K562 (cell line): ENCODE measurements around the gene TCFL5. TPM values are rescaled to one million over a fixed set of nuclear protein-coding genes. Genes with fewer than 3 reads are reported as not detected.

Source experiments
- ATAC-seq: fragments of 200-7000 bp; cut with Tn5 transposase; 3 replicates; pipeline ENCODE4 v1.9.1; 2020; ENCODE audit warnings: moderate library complexity
- BruUV-seq: library from RNA; stranded (reverse); fragments of 400-500 nt; replicated peaks from 2 replicates; lab custom pipeline; 2021; lab: Mats Ljungman, UMichigan
- CTCF ChIA-PET: fragments of 300-600 bp; formaldehyde crosslinking; extraction: SDS; loops from one replicate; lab custom pipeline; 2021; ENCODE audit warnings: low intra/inter-chr PET ratio; lab: Yijun Ruan, JAX
- POLR2A ChIA-PET: fragments of 300-600, 350-650 bp; sonication (Branson Sonifier 250); formaldehyde crosslinking; extraction: SDS; loops from one replicate; lab custom pipeline; 2021; ENCODE audit warnings: antibody characterized with exemption, inconsistent platforms; lab: Yijun Ruan, JAX
- DNase-seq, 4 experiments: peaks; one replicate each; pipeline versions ENCODE4 v3.0.0 to v3.0.0-alpha.2; 2011 to 2018; ENCODE audit warnings: low spot score in 3 of 4, mixed read lengths in 3 of 4; ENCODE audit errors: extremely low read depth in 1 of 4
- FAIRE-seq: peaks from 2 replicates; lab custom pipeline; 2011; peaks lifted over from hg19 to GRCh38; lab: Jason Lieb, UNC
- H2AFZ ChIP-seq: 2 replicates; pipeline ENCODE4 v1.6.0; 2011; ENCODE audit warnings: low read depth, low read length, control low read depth, inconsistent platforms
- H3K27ac ChIP-seq: fragments of 200-600 bp; 3 replicates; pipeline ENCODE4 v1.8.0; 2011; ENCODE audit warnings: low read depth, mild to moderate bottlenecking, control low read depth, inconsistent platforms, low read length, moderate library complexity, mixed read lengths; ENCODE audit errors: extremely low read depth
- H3K27me3 ChIP-seq, 2 experiments: fragments of 300-600 bp in 1 of 2; 2 replicates in 1 of 2; 3 replicates in 1 of 2; pipeline versions ENCODE4 v1.6.0 to v1.8.0; 2011; ENCODE audit warnings: inconsistent platforms in 2 of 2, low read length in 2 of 2, mild to moderate bottlenecking in 1 of 2, mixed read lengths in 1 of 2, moderate library complexity in 1 of 2; ENCODE audit not compliant: control insufficient read depth in 2 of 2, insufficient read depth in 2 of 2
- H3K36me3 ChIP-seq: fragments of 300-600 bp; 3 replicates; pipeline ENCODE4 v1.8.0; 2011; ENCODE audit warnings: mild to moderate bottlenecking, low read length, inconsistent platforms; ENCODE audit not compliant: control insufficient read depth, insufficient read depth
- H3K4me1 ChIP-seq, 2 experiments: fragments of 200-600 bp in 1 of 2; replicated peaks in 1 of 2; 2 replicates in 1 of 2; 3 replicates in 1 of 2; pipeline versions ENCODE4 v1.5.1 to v1.8.0; 2011; ENCODE audit warnings: inconsistent platforms in 2 of 2, low read length in 2 of 2, mild to moderate bottlenecking in 1 of 2, mixed read lengths in 1 of 2, moderate library complexity in 1 of 2; ENCODE audit not compliant: control insufficient read depth in 2 of 2, insufficient read depth in 2 of 2
- H3K4me2 ChIP-seq: 2 replicates; pipeline ENCODE4 v1.6.1; 2011; ENCODE audit warnings: low read length, control low read depth, inconsistent platforms, mixed read lengths; ENCODE audit not compliant: insufficient read depth
- H3K4me3 ChIP-seq: fragments of 200-600 bp; sonication (generic), shearing (Covaris generic); 2 replicates; pipeline ENCODE4 v1.5.1; 2016; ENCODE audit warnings: control low read depth, inconsistent platforms
- H3K79me2 ChIP-seq: fragments of 200-600 bp; 3 replicates; pipeline ENCODE4 v1.8.0; 2011; ENCODE audit warnings: low read length, inconsistent platforms; ENCODE audit not compliant: control insufficient read depth, insufficient read depth
- H3K9ac ChIP-seq, 2 experiments: 2 replicates each; pipeline versions ENCODE4 v1.6.0 to v1.6.1; 2011; ENCODE audit warnings: low read depth in 2 of 2, low read length in 2 of 2, control low read depth in 1 of 2, inconsistent platforms in 1 of 2, mild to moderate bottlenecking in 1 of 2, mixed read lengths in 1 of 2; ENCODE audit not compliant: insufficient read depth in 1 of 2
- H3K9me1 ChIP-seq: one replicate; pipeline ENCODE4 v1.6.0; 2011; ENCODE audit warnings: inconsistent platforms, mild to moderate bottlenecking, low read length, moderate library complexity; ENCODE audit not compliant: control insufficient read depth, insufficient read depth
- H3K9me3 ChIP-seq: replicated peaks from 2 replicates; pipeline ENCODE4 v1.5.1; 2011; ENCODE audit warnings: low read depth, low read length, inconsistent platforms; ENCODE audit not compliant: control insufficient read depth, insufficient read depth
- H4K20me1 ChIP-seq: replicated peaks from 2 replicates; pipeline ENCODE4 v1.6.1; 2011; ENCODE audit warnings: low read length, inconsistent platforms, mixed read lengths; ENCODE audit not compliant: control insufficient read depth, insufficient read depth
- EGR1 ChIP-seq: fragments of 450-650 bp; conservative IDR thresholded peaks from 2 replicates; pipeline ENCODE4 v1.6.1; 2017; ENCODE audit warnings: mild to moderate bottlenecking
- POLR2AphosphoS5 ChIP-seq: IDR thresholded peaks from 2 replicates; pipeline ENCODE4 v1.6.1; 2011; ENCODE audit warnings: mild to moderate bottlenecking, low read depth, low read length, moderate library complexity; ENCODE audit not compliant: control insufficient read depth, insufficient read depth
- SRSF7 ChIP-seq: fragments of 200-400 bp; formaldehyde crosslinking; optimal IDR thresholded peaks from 2 replicates; pipeline ENCODE3; 2017; ENCODE audit warnings: mild to moderate bottlenecking, low read depth, low read length
- TAL1 ChIP-seq: fragments of 450-650 bp; IDR thresholded peaks from 2 replicates; pipeline ENCODE4 v1.6.1; 2016; ENCODE audit warnings: mild to moderate bottlenecking
- TBP ChIP-seq: optimal IDR thresholded peaks from 2 replicates; pipeline ENCODE3; 2011; ENCODE audit warnings: low read depth, low read length, improper control_type of control experiment
- WHSC1 ChIP-seq: IDR thresholded peaks from one replicate; pipeline ENCODE4 v1.6.1; 2012; ENCODE audit warnings: low read length, control low read depth, inconsistent platforms
- WGBS: fragments of 100-300 bp; shearing (Covaris generic); methylation state at CpG from one replicate; pipeline ENCODE4 v1.1.6; 2016; ENCODE audit warnings: low coverage, mixed read lengths; ENCODE audit not compliant: insufficient coverage; ENCODE audit errors: missing lambda C conversion rate; 5-methylcytosine and 5-hydroxymethylcytosine counted together
- in situ Hi-C: fragments of 300-500 bp; cut with MboI; formaldehyde crosslinking; loops from 4 replicates; pipeline ENCODE4 v1.15.0; 2018; ENCODE audit warnings: inconsistent platforms, mixed read lengths
- intact Hi-C: fragments of 100-400 bp; cut with micrococcal nuclease; formaldehyde crosslinking; loops from 2 replicates; pipeline ENCODE4 v1.14.2; 2022
- polyA plus RNA-seq, 8 experiments: library from polyadenylated mRNA; depleted of rRNA in 4 of 8; stranded (reverse) in 5 of 8; unstranded in 3 of 8; fragments of >200 nt; fragmentation: Nextera tagmentation in 2 of 8; fragmentation: Illumina TruSeq in 1 of 8; extraction: Ambion mirVana in 2 of 8; extraction: Trizol in 1 of 8; gene quantifications; 2 replicates each; pipeline versions ENCODE4 v1.2.1 to v1.2.3, GENCODE V29; 2011 to 2014; ENCODE audit warnings: inconsistent platforms in 1 of 8, missing spikeins in 1 of 8
- total RNA-seq, 7 experiments: library from RNA; depleted of rRNA in 6 of 7; stranded (reverse); fragments of >200 nt in 6 of 7; fragmentation: Illumina TruSeq in 2 of 7; extraction: Trizol in 2 of 7; gene quantifications; 2 replicates each; pipeline versions ENCODE4 v1.2.1 to v1.2.3, GENCODE V29; 2011 to 2021; ENCODE audit warnings: low replicate concordance in 1 of 7
- TF ChIP-seq, protein P1 (sequence below): sonication (generic); formaldehyde crosslinking; IDR thresholded peaks from 2 replicates; pipeline ENCODE4 v1.4.0; 2020; ENCODE audit warnings: mild to moderate bottlenecking, missing genetic modification reagents
- TF ChIP-seq, protein P2 (sequence below): fragments of 450-650 bp; IDR thresholded peaks from 2 replicates; pipeline ENCODE4 v1.6.1; 2016; ENCODE audit warnings: borderline replicate concordance

TCFL5 gene
- total and polyA plus RNA-seq, 9 of the 15 experiments (the other 6 are each of a cell fraction or from before 2014, with no cell fraction given): 1.00 to 12.6 (median 9.1) TPM

DNA sequence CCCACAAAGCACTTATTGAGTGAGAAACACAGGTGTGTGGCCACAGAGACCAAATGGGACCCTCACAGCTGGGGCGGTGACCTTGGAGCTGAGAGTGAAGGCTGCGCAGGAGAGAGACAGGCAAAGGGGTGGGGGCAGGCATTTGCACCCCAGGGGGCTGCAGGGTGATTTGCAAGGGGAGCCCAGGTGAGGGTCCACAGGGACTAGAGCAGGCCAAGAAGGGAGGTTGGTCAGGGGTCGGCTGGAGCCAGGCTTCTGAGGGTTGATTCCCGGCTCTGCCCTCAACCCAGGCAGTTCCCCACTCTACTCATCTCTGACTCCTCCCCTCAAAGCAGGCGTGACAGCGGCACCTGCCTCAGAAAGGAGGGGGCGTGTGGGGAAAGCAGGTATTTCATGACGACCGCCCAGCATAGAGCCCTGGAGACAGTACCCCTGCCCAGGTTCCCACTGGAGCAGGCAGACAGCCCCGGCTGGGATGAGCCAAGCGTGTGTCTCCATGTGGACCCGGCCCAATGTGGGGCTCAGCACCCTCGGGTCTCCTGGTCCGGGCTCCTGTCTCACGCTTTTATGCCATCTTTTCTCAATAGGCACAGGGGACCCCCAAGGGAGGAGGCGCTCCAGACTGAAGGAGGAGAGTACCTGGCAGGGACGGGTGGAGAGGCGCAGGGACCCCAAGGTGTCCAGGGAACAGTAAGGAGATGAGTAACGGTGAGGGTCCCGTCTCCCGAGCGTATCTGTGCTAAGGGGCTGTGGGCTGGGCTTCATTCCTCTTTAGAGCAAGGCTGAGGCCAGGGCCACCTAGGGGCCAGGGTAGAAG lies 68.5 kb downstream of the TCFL5 start:
- Histone ChIP-seq H3K4me1 (peaks cover 10 to 61% of the 10 kb centered on the region in 2 experiments; a peak in 4 of 5 replicates), H4K20me1 (no peaks in the 10 kb centered on the region), H3K27me3 (peaks cover 4 to 14% of the 10 kb centered on the region in 2 experiments; a peak in 3 of 5 replicates), H2AFZ (peak overlapping the region; percentile 80), H3K4me3 (no peak overlapping the region), H3K36me3 (peaks cover 7% of the 10 kb centered on the region; the same call in 2 of the 3 replicates), H3K27ac (peak overlapping the region; percentile 76; the same call in 2 of the 3 replicates), H3K9me3 (no peaks in the 10 kb centered on the region)
- ChIA-PET CTCF (interaction anchor here (2.9 kb wide), 1 partner anchor 125 kb away, joined by 20 read pairs; no protein-coding TSS in a partner anchor), POLR2A (interaction anchor here (0.7 to 1.1 kb wide), 3 partner anchors 14 to 170 kb away, joined by 3 to 4 read pairs (median 3); no protein-coding TSS in a partner anchor)
- FAIRE-seq (no peak), DNase-seq (no peak), ATAC-seq (no peak)
- 71% methylated on average over 20 of the region's 22 CpGs for WGBS
- no TSS peak for BruUV-seq
- intact Hi-C loops: loop anchor here (5.0 kb wide), 1 partner anchor 106 kb away; no protein-coding TSS in a partner anchor
- in situ Hi-C loops: loop anchor here (5.0 kb wide), 1 partner anchor 126 kb away; no protein-coding TSS in a partner anchor
- TF ChIP-seq EGR1: peak; percentile 32
- TF ChIP-seq, protein P1, sequence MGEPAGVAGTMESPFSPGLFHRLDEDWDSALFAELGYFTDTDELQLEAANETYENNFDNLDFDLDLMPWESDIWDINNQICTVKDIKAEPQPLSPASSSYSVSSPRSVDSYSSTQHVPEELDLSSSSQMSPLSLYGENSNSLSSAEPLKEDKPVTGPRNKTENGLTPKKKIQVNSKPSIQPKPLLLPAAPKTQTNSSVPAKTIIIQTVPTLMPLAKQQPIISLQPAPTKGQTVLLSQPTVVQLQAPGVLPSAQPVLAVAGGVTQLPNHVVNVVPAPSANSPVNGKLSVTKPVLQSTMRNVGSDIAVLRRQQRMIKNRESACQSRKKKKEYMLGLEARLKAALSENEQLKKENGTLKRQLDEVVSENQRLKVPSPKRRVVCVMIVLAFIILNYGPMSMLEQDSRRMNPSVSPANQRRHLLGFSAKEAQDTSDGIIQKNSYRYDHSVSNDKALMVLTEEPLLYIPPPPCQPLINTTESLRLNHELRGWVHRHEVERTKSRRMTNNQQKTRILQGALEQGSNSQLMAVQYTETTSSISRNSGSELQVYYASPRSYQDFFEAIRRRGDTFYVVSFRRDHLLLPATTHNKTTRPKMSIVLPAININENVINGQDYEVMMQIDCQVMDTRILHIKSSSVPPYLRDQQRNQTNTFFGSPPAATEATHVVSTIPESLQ: no peak
- TF ChIP-seq, protein P2, sequence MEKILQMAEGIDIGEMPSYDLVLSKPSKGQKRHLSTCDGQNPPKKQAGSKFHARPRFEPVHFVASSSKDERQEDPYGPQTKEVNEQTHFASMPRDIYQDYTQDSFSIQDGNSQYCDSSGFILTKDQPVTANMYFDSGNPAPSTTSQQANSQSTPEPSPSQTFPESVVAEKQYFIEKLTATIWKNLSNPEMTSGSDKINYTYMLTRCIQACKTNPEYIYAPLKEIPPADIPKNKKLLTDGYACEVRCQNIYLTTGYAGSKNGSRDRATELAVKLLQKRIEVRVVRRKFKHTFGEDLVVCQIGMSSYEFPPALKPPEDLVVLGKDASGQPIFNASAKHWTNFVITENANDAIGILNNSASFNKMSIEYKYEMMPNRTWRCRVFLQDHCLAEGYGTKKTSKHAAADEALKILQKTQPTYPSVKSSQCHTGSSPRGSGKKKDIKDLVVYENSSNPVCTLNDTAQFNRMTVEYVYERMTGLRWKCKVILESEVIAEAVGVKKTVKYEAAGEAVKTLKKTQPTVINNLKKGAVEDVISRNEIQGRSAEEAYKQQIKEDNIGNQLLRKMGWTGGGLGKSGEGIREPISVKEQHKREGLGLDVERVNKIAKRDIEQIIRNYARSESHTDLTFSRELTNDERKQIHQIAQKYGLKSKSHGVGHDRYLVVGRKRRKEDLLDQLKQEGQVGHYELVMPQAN: no peak
- TF ChIP-seq POLR2AphosphoS5: no peak
- no peak for TF ChIP-seq TAL1
- no peak for TF ChIP-seq TBP
- no peak for TF ChIP-seq SRSF7
- TF ChIP-seq WHSC1: no peak
- TF ChIP-seq, all 486 proteins: peak for 1
- no peaks in the 10 kb centered on the region for H3K9me1 ChIP-seq
- peaks cover 12% of the 10 kb centered on the region; the same call in 2 of the 3 replicates for H3K79me2 ChIP-seq
- H3K9ac ChIP-seq: peak overlapping the region; percentile 65 to 93; a peak in 3 of 4 replicates
- H3K4me2 ChIP-seq: peak overlapping the region; percentile 78
